HG03045 (cell line): ENCODE results near the gene MTSS2.

ENCODE experiments used
- ATAC-seq: cut with Tn5 transposase; IDR thresholded peaks from one replicate; pipeline ENCODE4 v1.9.1; 2021; ENCODE audit warnings: mild to moderate bottlenecking, moderate library complexity; ENCODE audit not compliant: unreplicated experiment

Gene MTSS2, protein sequence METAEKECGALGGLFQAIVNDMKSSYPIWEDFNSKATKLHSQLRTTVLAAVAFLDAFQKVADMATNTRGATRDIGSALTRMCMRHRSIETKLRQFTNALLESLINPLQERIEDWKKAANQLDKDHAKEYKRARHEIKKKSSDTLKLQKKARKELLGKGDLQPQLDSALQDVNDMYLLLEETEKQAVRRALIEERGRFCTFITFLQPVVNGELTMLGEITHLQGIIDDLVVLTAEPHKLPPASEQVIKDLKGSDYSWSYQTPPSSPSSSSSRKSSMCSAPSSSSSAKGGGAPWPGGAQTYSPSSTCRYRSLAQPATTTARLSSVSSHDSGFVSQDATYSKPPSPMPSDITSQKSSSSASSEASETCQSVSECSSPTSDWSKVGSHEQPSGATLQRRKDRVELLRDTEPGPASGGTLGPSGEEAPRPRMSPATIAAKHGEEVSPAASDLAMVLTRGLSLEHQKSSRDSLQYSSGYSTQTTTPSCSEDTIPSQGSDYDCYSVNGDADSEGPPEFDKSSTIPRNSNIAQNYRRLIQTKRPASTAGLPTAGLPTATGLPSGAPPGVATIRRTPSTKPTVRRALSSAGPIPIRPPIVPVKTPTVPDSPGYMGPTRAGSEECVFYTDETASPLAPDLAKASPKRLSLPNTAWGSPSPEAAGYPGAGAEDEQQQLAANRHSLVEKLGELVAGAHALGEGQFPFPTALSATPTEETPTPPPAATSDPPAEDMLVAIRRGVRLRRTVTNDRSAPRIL

DNA sequence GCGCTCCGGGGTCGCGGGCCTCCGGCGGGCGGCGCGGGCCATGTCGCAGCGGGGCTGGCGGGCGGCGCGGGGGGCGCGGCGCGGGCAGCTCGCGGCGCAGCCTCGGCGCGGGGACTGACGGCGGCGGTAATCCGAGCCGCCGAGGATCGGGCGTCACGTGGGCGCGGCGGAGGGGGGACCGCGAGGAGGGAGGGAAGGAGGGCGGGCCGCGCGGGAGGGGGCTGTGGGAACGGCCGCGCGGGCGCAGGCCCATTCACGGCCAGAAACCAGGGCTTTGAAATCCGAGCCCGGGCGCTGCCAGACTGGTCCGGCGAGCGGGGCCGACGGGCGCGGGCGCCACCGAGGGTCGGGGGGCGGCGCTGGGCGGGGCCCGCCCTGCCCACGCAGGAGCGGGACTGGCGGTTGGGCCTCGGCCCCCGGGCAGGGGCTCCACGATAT, at the start of gene MTSS2:
Gene MTSS2, minus strand, starts transcription at position 116 of the 438 bp plus-strand sequence. CDS start 262 bp downstream, outside the sequence.
- ATAC-seq = no peak

DNA sequence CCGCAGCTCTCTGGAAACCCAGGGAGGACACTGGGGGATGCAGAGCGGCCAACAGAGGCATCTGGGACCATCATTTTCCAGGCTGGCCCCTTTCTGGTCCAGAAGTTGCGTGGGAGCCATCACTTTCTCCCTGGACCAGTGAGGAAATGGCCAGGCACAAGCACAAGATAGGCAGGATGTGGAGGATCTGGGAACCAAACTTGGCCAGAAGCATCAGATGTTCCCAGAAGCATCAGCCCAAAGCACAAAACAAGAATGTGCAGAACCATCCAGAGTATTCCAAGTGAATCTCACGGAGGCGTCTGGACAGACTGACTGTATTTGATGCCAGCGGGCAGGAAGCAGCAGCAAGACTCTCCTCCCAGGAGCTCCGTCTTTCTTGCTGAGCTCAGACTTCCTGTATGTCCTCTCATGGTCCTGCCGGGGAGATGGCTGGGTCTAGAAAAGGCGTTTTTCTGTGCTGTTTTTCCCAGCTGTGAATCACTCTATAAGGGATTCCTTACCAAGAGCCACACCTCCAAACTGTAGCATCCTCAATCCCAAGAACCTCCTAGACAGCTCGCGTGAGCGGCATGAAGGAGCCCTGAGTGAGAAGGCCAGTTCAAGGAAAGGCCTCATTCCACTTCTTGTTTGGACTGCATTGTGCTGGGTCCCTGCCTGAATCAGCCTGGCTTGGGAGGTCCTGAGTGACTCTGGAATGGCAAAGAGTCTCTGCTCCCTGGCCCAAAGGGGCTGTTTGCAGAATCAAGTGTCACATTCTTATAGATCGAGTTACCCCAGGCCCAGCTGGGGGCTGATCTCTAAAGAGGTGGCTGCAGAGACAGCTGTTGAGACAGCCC, 49.5 kb upstream of the MTSS2 start:
- ATAC-seq = no peak

DNA sequence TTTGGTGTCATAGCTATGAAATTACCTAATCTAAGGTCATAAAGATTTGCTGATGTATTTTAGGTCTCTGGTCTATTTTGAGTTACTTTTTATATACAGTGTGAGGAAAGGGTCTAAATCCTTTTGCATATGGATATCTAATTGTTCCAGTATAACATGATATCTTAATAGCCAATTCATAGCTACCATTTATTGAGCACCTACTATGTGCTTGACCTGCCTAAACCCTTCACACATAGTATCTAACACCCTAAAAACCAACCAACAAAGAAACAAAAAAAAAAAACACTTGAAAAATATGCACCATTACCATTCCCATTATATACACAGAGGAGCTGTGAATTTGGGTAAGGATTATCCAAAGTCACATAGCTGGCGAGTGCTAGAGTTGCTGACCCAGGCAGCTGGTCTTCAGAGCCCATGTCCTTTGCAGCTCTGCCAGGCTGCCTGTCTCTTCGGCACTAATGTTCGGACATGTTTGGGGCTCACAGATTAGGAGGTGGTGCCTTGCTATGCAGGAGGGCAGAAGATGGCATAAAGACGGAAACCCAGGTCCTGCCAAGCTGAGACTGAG, 48.8 kb upstream of the MTSS2 start:
- no peak for ATAC-seq

DNA sequence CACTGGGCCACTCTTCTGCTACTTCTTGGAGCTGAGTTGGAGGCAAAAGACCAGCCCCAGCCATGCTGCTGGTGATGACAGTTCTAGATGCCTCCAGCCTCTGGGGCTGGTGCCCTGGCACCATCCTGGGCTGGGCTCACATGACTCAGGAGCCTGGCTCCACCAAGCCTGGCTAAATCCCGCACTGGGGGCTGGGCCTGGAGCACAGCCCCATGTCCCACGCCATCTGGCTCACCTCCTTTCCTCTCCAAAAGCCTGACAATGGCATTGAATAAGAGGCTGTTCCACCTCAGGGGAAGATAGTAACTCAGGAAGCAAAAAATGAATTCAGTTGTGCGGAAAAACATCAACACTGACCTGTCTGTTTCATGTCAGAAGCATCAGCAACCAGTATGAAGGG, 45.1 kb upstream of the MTSS2 start:
- ATAC-seq = no peak

DNA sequence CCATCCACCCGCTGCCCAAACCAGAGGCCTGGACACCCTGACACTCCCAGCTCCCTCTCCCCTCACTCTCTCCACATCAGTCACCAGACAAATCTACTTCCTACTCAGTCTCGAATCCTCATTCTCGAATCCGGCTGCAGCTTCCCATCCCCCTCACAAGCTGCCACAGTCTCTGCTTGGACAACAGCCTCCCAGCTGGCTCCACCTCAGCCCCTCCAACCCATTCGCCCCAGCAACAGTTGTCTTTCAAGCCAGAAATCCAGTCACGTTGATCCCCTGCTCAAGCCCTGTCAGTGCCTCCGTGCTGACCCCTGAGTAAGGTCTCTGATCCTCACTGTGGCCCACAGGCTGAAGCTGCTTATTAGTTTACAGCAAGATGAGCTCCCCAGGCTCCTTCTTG, 44.2 kb upstream of the MTSS2 start:
- ATAC-seq = no peak

DNA sequence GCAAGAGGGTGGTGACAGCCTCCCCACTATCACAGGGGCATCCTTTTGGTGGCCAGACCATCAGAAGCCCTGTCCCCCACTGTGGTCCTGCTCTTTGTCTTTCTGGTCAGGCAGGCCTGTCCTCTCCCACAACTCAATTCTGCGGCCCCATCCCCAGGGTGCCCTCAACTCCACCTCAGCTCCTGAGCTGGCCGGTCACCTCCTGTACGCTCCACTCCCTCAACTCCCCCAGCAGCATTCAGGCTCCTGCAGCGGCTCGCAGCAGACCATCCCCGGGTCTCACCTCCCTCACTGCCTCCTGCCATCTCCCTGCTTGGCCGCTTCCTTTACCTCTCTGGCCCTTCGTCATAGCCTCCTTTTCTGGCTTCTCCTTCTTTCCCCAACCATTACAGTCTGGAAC, 43.4 kb upstream of the MTSS2 start:
- ATAC-seq = no peak

DNA sequence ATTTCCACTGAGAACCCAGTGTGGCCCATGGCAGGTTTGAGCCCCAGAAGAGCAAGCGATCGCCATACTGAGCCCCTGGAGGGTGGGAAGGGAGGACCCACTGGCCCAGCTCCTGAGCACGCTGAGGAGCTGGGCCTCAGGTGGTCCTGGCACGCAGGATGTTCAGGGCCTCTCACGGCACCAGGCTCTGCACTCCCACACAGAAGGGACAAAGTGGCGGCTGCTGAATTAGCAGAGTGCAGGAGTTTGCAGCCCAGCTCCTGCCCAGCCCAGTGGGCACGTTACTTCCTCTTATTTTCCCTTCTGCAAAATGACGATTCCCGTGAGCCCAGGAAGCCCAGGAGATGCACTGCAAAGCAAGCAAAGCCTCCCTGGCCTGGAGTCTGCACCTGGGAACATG, 42.3 kb upstream of the MTSS2 start:
- ATAC-seq = no peak

DNA sequence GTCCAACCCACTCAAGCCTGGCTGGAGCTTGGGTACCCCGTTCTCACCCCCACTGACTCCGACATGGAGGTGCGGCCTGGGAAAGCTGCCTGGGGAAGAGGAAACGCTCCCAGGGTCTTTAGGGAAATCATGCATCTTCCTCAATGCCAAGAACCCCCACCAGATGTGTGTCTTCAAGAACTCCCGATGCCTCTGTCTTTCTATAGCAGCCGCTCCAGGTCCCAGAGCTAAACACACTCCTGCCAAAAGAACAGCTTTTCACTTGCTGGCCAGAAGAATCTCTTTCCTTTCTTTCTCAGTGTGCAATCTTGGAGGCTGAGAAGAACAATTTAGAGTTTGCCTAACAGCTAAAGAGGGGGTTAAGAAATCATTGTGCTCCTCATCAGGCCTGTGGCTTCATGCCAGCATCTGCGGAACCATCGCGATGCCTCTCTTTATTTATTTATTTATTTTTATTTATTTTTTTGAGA, 41.1 kb upstream of the MTSS2 start:
- no peak for ATAC-seq

DNA sequence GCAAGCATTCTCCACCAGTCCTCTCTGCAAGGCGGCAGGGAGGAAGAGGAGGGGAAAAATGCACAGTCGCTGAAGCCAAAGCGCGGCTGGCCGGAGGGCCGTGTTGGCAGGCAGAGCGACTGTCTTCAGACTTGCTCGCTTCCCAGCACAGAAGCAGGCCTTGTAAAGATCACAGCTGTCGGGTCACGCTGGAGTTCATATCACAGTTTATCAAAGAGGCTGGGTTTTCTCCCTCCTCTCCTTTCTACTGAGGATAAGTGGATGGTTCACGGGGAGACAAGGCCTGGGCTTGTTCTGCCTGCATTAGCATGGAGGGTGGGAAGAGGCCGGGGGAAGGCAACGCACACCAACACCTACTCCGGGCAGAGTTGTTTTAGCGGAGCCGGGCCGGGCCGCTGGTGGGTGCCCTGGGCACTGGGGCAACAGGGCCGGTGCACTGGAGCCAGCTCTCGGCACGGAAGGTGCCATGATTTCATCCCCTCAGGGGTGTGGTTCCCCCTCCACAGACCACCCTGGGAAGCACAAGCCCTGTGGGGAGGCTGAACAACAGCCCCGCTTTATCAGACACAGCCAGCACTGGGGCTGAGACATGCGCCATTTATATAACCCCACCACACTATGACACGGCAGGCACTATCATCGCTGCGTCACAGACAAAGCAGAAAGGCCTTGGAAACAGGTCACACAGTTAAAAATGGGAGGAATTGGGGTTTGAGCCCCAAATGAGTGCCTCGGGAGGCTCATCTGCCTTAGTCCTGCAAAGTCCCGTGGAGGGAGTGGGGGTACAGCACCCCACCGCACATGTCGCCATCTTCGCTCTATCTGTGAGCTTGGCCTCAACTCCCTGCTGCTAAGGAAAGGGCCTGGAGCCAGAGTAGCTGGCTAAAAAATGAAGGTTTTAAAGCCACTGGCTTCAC, 40.3 kb upstream of the MTSS2 start:
- no peak for ATAC-seq

DNA sequence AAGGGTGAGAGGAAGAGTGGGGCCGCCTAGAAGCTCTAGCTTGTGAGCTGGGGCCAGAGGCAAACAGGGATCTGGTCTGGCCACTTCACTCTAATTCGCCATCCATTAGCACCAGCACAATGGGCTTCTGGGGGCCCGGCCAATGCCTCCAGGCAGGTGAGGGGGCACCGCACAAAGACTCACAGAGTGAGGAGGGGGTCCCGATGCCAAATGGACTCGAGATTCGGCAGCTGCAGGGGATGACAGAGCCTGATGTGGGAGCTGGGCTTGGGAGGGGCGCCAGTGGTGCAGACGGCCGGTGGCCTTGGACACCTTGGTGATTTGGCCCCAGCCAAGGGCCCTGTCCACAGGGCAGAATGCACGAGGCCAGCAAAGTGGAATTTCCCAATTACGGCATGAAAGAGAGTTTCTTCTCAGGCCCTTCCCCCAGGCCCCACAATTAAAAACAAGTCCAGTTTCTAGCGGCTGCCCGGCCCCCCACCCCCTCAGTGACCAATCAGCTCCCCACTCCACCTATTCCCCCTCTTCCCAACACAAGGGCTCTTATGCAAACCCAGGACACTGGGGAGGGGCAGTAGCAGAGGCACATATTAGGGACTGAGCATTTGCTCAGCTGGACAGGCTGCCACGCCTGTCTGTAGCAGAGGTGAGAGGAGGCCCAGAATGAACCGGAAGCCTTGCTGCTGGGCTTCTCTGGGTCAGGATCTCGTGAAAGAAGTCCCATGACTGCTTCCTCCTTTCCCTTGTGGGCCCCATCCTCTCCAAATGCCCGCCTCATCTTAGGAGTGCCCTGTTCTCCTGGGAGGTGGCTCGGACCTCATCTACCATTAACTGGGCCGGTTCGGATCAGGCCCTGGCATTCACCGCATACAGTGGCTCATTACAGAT, 39.4 kb upstream of the MTSS2 start:
- no peak for ATAC-seq

DNA sequence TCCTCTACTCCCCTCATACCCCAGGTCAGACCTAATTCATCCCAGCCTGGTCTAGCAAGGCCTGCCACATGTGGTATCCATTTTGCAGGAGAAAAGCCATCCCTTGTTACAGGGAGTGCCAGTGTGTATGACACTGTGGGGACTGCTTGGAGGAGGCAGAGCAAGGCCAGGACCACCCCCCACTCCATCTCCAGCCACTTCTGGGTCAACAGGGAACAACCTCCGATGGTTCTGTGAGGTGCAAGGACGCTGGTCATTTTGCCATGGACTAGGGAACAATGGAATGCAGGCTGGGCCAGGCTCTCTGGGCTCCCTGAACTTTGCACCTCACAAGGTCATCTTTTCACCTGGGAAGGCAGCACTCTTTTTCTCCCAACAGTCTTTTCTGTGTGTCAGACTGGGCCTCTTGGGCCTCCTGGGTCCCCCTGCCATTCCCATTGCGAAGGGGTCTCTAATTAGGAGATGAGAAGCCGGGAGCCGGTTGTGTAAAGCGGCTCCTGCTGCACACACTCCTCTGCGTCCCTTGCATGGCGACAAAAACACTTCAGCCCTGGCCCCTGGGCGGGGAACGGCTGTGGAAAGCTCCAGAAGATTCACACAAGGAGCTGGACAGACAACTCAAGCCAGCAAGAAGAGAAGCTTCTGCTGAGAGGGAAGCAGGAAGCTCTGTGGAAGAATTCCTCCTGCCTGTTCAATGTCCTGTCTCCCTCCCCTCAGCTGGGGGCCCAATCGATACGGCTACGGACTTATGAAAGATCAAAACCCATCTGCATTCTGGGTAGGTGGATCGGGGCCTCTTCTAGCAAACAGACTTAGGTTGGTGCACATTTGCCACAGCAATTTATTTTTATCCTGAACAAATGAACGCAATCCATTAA, 38.5 kb upstream of the MTSS2 start:
- ATAC-seq = no peak

DNA sequence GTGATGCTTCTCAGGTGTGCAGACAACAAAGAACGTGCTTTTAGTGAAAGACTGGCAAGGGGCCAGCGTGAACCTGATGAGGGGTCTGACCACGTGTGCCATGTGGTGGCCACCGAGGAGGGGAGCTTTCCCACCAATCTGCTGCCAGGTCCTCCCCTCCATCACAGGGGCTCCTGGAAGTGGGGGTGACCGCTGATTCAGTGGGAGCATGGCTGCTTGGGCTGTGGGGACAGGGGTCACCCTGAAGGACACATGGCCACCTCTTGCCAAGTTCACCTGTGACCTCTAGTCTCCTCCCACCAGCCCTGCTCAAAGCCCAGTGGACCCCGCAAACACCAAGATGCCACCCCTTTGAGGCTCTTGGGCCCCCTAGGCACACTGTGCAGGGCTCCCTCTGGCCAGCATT, 37.9 kb upstream of the MTSS2 start:
- no peak for ATAC-seq

DNA sequence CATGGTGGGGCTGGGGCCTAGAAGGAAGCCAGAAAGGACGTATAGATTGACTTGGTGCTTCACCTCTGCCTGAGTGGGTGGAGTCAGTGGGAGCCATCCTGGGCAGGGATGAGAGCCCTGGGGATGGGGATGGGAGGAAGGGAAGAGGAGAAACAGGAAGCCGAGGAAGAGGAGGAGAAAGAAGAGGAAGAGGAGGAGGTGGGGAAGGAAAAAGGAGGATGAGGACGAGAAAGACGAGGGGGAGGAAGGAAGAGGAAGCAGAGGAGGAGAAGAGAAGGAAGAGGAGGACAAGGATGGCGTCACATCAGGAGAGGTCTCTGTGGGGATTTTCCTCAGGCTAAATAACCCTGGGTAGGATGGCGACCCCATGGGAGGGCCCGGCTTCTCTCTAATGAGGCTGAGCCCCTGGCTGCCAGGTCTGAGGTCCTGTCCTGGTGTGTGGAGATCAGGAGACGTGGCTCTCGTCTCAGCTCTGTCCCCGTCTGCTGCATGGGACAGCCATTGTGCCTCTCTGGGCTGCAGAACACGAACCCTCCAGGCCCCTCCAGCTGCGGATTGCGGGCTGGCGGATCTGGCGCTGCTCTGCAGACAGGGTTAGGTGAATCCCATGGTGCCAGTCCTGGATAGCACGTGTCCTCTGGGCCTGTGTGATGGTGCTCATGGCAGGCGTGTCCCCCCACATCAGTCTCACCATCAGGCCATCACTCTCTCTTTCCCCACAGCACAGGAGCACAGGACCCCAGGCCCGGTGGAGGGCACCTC, 35.5 kb upstream of the MTSS2 start:
- ATAC-seq = no peak

DNA sequence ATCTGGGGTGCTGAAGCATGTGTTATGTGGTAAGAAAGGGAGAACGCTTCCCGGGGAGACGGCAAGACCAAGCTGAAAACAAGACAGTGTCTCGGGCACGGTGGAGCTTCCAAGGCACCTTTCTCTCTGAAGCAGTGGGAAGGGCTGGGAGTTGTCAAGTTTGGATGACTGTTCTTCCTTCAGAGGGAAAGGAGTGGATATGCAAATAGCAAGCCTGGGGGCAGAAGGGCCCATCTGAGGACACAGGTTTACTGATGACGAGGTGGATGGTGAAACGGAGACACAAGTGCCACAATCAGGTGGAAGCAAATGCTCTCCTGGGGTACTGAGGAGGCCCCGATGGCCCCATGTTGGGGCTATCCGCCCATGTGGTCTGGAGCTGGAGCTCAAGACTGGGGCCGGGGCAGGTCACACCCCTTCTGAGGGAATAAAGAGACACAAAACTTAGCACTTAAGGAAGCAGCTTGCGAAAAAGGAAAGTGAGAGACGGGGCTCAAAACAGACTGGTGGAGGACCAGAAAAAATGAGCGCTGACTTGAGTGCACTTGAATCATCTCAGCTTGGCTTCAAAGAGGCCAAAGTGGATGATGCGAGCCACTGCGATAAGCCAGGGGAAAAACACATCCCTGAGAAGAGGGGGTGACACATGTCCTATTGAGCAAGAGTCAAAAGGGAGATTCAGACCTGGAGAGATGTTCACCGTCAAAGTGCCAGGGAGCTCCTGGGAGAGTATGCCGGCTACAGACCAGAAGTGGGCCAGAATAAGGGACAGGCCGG, 34.8 kb upstream of the MTSS2 start:
- ATAC-seq = no peak

DNA sequence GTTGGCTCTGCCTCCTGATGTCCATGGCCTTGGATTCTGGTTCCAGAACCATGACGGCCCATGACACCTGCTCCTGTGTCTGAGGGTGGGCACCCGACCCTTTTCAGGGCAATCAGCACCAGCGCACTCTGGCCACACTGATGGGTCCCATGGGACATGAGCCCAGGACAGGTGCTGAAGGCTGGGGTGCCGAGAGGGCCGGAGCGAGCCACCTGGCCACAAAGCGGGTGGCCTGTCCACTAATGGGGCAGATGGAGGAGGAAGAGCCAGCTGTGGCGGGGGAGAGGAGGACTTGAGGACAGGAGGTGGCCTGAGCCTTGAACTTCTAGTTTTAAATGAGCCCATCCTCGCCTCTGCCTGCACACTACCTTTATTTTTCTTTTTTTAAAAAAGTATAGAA, 31.2 kb upstream of the MTSS2 start:
- ATAC-seq = no peak

DNA sequence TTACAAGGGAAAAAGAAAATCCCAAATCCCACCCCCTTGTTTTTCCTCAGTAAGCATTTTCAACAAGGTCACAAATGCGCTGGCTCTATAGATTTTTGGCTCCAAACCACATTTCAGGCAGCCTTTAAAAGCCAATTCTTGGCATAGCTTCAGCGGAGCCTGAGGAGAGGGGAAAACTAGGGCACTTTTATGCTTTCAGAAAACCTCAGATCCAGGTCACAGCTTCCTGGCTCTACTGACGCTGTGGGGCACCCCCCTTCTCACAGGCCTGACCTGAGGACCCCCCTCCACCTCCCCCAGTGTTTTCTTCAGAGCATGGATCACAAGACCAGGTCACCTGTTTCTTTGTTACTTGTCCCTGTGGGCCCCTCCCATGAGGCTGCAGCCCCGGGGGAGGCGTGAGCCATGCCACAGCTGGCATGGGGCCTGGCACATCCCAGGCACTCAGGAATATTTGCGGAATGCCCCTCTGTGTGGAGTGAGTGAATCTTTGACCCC, 30.1 kb upstream of the MTSS2 start:
- ATAC-seq = no peak
